GM21786 (cell line): ENCODE measurements around the gene ENOX1.
"Not testable (repeated sequence)": the region's sequence is repeated elsewhere in the genome, so short reads cannot be mapped to it uniquely, and the experiment has no call there.

Source experiments
- ATAC-seq: cut with Tn5 transposase; IDR thresholded peaks from one replicate; pipeline ENCODE4 v1.9.1; 2021; ENCODE audit not compliant: unreplicated experiment

The ENOX1 gene

DNA sequence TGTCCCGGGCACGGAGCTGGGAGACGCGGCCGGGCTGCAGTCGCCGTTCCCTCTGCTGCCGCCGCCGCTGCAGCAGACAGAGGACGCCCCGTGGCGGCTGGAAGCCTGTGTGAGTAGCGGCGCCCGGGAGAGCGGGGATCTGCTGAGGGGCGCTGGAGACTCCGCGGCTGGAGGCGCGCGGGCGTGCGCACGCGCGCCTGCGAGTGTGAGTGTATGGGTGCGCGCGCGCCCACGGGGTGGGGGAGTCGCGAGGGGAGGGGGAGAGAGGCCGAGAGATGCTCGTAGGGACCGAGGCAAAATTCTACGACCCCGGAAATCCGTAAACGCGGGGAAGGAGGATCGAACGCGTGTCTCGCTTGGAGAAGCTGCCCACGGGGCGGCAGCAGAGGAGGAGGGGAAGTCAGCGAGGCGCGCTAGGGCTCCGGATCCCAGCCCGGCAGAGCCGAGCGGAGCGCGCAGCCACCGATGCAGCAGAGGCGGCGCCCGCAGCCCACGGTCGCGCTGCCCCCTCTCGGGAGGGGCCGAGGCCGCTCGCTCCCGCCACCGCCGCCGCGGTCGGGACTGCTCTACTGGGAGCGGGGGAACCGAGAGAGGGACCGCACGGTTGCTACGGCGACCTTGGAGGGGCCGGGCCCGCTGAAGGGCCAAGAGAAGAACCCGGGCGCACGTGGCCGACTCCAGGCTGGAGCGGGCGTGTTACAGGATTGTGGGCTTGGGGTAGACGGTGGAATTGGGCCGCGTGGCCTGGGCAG lies at the start of gene ENOX1:
TSS of gene ENOX1 (minus strand) at position 207 of the 752 bp plus-strand sequence.
- no peak for ATAC-seq

- no peak for ATAC-seq
These were observed 48.9 kb upstream of the ENOX1 start for GRCh38 chr13:43835701-43836100.

DNA sequence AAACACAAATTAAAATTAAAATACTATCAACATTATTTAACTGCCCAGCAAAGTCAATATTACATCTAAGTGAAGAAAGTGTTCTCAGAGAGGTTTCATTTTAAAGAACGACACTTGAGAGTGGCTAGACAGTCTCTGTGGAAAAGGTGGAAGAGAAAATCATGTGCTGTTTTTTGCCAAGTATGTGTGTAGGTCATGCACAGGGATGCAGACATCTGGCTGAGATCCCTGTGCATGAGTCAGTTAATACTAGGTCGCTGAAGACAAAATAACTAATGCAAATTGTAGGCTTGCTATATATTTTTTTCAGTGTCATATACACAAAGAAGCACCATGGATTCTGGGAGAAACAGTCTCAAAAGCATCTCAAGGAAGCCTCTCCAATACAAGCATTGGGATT lies 44.3 kb upstream of the ENOX1 start:
- ATAC-seq: no peak

GRCh38 chr13:43830497-43830881 lies 43.7 kb upstream of the ENOX1 start:
- no peak for ATAC-seq

DNA sequence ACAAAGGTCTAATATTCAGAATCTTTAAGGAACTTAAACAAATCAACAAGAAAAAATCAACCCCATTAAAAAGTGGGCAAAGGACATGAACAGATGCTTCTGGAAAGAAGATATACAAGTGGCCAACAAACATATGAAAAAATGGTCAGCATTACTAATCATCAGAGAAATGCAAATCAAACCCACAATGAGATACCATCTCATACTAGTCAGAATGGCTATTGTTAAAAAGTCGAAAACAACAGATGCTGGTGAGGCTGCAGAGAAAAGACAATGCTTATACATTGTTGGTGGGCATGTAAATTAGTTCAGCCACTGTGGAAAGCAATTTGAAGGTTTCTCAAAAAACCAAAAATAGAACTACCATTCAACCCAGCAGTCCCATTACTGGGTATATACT lies 37.9 kb upstream of the ENOX1 start:
- not testable (repeated sequence) for ATAC-seq

DNA sequence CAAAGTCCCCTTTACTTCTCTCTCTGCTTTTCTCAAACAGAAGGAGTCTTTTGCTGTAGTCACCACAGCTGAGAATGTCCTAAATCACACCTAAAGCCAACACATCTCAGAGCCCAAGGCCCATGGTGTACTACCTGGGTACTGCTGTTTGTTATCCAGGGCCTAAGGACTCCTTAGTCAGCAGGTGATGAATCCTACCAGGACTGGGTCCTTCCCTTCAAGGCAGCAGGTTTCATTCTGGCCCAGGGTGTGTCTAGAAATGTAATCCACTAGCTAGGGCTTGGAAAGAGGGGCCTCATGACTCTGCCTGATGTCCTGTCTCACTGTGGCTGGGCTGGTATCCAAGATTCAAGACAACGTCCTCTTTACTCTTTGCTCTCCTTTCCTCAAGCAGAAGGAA lies 36.2 kb upstream of the ENOX1 start:
- ATAC-seq: no peak

DNA sequence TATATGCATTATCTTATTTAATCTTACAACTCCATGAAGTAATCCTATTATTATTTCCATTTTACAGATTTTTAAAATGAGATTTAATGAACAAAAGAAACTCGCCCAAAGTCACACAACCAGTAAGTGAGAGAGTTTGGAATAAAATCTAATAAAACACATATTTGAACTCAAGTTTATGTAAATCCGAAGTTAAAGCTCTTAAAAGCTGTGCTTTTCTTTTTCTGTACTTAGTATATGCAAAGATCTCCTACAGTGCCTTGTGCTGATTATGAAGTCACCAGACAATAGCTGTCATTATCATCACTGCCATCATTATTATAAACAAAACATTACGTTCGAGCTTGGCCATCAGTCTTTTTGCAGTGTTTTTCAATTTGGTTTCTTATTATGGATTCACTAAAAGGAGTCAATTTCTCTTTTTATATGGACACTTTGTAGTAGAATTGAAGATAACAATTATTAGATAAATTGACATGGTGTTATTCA lies 29.7 kb upstream of the ENOX1 start:
- ATAC-seq: no peak

GRCh38 chr13:43815204-43815603 lies 28.4 kb upstream of the ENOX1 start:
- ATAC-seq: no peak

GRCh38 chr13:43808676-43809075 lies 21.9 kb upstream of the ENOX1 start:
- no peak for ATAC-seq

- no peak for ATAC-seq
These were observed 18.9 kb upstream of the ENOX1 start for GRCh38 chr13:43805681-43806128.

DNA sequence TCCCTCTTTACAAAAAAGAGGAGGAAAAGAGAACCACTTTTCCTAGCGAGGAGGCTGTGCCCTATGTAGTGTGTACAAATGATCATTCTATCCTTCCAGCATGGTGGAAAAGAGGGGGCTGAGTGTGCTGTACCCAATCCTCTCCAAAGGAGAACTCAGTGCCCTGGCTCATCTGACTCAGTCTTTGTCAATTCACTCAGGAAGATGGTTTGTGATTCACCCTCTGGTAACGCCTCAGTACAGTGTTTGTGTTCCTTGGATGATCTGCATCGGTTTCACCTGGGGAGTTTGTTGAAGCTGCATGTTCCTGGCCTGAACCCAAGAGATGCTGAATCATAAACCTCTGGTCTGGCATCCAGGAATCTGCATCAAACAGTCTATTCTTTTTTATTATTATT lies 18.3 kb upstream of the ENOX1 start:
- no peak for ATAC-seq

- ATAC-seq: no peak
These were observed 17.8 kb upstream of the ENOX1 start for GRCh38 chr13:43804461-43805070.

DNA sequence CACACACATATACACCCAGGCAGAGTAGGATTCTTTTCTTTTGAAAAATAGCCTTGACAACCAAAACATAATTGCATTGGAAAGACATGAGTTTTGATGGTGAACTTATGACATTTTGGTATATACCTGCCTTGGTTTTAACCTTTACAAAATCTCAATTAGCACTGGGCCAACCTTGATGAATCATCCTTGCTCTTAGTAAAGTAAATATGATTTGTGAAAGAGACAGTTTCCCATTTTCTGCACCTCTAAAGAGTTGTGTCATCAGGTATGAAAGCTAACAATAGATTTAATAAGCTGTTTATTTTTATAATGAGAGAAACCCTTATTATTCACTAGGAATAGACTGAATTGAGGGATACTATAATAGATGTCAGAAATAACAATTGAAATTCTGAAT lies 15.7 kb upstream of the ENOX1 start:
- ATAC-seq: no peak

DNA sequence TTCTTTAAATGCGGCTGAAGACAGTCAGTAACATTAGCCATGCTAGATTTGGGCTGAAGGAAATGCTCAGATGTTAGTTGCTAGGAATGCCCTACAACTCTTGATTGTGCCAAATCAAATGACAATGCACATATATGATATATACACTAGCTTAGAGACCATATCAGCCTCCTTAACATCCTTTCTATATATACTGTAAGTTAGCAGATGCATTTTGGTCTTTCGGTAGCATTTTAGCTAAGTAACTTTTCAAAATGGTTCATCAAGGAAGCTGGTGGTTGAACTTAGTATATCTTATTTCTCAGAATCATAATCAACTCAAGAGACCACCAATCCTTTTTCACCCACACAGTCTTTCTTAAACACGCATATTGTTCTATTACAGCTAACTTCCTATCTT lies 14.1 kb upstream of the ENOX1 start:
- ATAC-seq: no peak

DNA sequence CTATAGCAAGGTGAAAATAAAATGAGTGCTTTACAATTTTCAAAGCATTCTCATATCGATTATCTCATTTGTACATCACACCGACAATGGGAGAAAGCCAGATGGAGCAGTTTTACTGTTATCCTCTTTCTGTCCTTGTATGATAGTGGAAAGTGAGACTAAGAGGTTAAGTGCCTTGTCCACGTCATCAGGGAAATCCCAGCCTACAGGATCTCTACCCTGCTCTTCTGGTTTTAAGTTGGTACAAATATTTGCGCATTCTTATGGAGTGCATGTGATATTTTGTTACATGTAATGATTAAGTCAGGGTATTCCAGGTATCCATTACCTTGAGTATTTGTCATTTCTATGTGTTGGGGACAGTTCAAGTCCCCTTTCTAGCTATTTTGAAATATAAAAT lies 12.4 kb upstream of the ENOX1 start:
- no peak for ATAC-seq

DNA sequence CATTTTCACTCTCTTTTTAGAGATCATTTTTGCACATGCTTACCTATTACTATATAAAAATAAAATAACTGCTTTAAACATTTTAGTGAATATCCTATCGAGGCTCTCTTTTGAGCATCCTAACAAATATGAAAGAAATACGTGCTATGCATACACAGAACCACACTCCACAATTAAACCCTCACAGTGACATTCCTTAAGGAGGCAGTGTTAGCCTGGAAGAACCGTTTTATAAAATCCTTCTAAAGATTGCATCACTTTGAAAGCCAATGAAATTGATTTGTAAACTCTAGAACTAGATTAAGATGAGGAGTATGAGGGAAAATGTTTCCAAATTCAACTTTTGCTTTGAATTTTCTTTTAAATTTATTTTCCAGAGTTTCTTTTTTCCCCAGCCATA lies 11.1 kb upstream of the ENOX1 start:
- ATAC-seq: no peak

DNA sequence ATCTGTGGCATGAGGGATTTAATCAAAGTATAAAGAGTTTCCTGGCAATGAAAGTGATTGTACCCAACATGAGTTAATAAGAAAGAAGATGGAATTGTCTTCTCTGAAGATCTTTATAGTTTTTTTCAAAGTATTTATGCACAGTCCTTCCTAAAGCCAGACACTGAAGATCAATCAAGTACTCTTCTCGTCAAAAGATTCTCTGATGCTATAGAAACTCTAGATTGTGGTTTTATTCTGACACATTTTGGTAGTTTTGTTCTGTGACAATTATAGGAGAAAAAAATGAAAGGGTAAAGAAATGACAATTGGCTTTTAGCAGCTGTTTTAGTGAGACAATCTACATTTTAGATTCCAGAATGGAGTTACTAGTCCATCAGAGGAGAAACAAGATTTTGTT lies 10.4 kb upstream of the ENOX1 start:
- no peak for ATAC-seq

GRCh38 chr13:43794416-43794815 lies 7.6 kb upstream of the ENOX1 start:
- no peak for ATAC-seq

- no peak for ATAC-seq
These were observed 5.5 kb upstream of the ENOX1 start for GRCh38 chr13:43792076-43792881.

DNA sequence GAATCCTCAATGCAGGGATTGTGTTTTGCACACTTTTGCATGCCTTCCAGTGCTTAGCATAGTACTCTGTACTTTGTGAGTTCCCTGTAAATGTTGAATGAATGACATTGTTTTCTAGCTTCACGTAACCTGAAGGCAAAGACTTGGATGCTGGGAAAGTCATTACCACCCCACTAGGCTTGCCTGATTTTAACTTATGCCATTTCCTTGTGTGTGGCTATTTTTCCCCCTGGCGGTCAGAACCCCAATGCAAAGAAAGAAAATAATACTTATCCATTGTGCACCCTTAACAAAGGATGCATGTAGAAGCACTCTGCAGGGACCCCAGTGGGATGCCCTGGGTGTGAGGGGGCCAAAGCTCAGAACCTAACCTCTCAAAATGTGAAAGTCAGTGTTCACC lies 1.2 kb upstream of the ENOX1 start:
- ATAC-seq: no peak

- no peak for ATAC-seq
These were observed 733 bp upstream of the ENOX1 start for GRCh38 chr13:43787518-43787891.

- ATAC-seq: no peak
These were observed 353 bp downstream of the ENOX1 start for GRCh38 chr13:43786472-43786765.
